HepG2 (cell line): Measurements from ENCODE around the gene CACNB4. TPM values are rescaled to one million over a fixed set of nuclear protein-coding genes. Genes with fewer than 3 reads are reported as not detected.

ENCODE experiments used
- ATAC-seq: fragments of 200-7000 bp; cut with Tn5 transposase; 3 replicates; pipeline ENCODE4 v1.9.1; 2020; ENCODE audit warnings: mild to moderate bottlenecking, moderate library complexity
- BruUV-seq: library from RNA; stranded (reverse); fragments of 400-500 nt; replicated peaks from 2 replicates; lab custom pipeline; 2021; lab: Mats Ljungman, UMichigan
- CTCF ChIA-PET: fragments of 300-600 bp; formaldehyde crosslinking; extraction: SDS; loops from one replicate; lab custom pipeline; 2021; ENCODE audit warnings: low total read pairs, inconsistent platforms, low intra/inter-chr PET ratio; lab: Yijun Ruan, JAX
- POLR2A ChIA-PET: fragments of 350-600 bp; sonication (Branson Sonifier 250); formaldehyde crosslinking; loops from one replicate; lab custom pipeline; 2020; ENCODE audit warnings: antibody characterized with exemption, inconsistent platforms; lab: Yijun Ruan, JAX
- DNase-seq: peaks from one replicate; pipeline ENCODE4 v3.0.0-alpha.2; 2015; ENCODE audit warnings: low spot score
- FAIRE-seq: peaks from 3 replicates; lab custom pipeline; 2011; peaks lifted over from hg19 to GRCh38; lab: Jason Lieb, UNC
- H2AFZ ChIP-seq: one replicate; pipeline ENCODE4 v1.6.1; 2011; ENCODE audit warnings: low read length, inconsistent platforms
- H3K27ac ChIP-seq: fragments of 300-600 bp; 3 replicates; pipeline ENCODE4 v1.8.0; 2011; ENCODE audit warnings: mixed run types, mild to moderate bottlenecking, mixed read lengths, low read length, inconsistent platforms; ENCODE audit not compliant: insufficient read depth; ENCODE audit errors: extremely low read length
- H3K27me3 ChIP-seq, 2 experiments: fragments of 200-600 bp in 1 of 2; 2 replicates in 1 of 2; 3 replicates in 1 of 2; pipeline versions ENCODE4 v1.6.0 to v1.8.0; 2011; ENCODE audit warnings: low read length in 2 of 2, mild to moderate bottlenecking in 2 of 2, moderate library complexity in 2 of 2, inconsistent platforms in 1 of 2; ENCODE audit not compliant: insufficient read depth in 2 of 2, control insufficient read depth in 1 of 2
- H3K36me3 ChIP-seq, 2 experiments: fragments of 200-600 bp in 1 of 2; replicated peaks in 1 of 2; 2 replicates in 1 of 2; 3 replicates in 1 of 2; pipeline versions ENCODE4 v1.5.1 to v1.8.0; 2011; ENCODE audit warnings: low read length in 2 of 2, inconsistent platforms in 1 of 2; ENCODE audit not compliant: insufficient read depth in 2 of 2, control insufficient read depth in 1 of 2
- H3K4me1 ChIP-seq: 2 replicates; pipeline ENCODE4 v1.5.1; 2012; ENCODE audit warnings: low read length, inconsistent platforms; ENCODE audit not compliant: insufficient read depth
- H3K4me2 ChIP-seq: 2 replicates; pipeline ENCODE4 v1.6.0; 2011; ENCODE audit warnings: low read depth, low read length, inconsistent platforms
- H3K4me3 ChIP-seq, 3 experiments: fragments of 200-600 bp in 1 of 3; sonication (generic), shearing (Covaris generic) in 1 of 3; replicated peaks in 1 of 3; 2 replicates each; pipeline ENCODE4 v1.5.1; 2011 to 2016; ENCODE audit warnings: low read length in 3 of 3, inconsistent platforms in 2 of 3, low read depth in 2 of 3, mild to moderate bottlenecking in 2 of 3, control low read depth in 1 of 3, mixed read lengths in 1 of 3; ENCODE audit not compliant: insufficient read depth in 1 of 3
- H3K79me2 ChIP-seq: one replicate; pipeline ENCODE4 v1.6.1; 2011; ENCODE audit warnings: low read length, inconsistent platforms; ENCODE audit not compliant: insufficient read depth
- H3K9ac ChIP-seq: 2 replicates; pipeline ENCODE4 v1.6.0; 2011; ENCODE audit warnings: mild to moderate bottlenecking, low read depth, low read length, inconsistent platforms; ENCODE audit not compliant: insufficient read depth
- H3K9me3 ChIP-seq: 2 replicates; pipeline ENCODE4 v1.5.1; 2012; ENCODE audit warnings: mild to moderate bottlenecking, low read length
- H4K20me1 ChIP-seq: 2 replicates; pipeline ENCODE4 v1.6.0; 2011; ENCODE audit warnings: inconsistent platforms, mild to moderate bottlenecking, low read length, moderate library complexity; ENCODE audit not compliant: insufficient read depth
- DNMT1 ChIP-seq: sonication (generic); formaldehyde crosslinking; IDR thresholded peaks from 2 replicates; pipeline ENCODE4 v1.5.1; 2020; ENCODE audit warnings: mild to moderate bottlenecking, missing genetic modification reagents
- MAFF ChIP-seq: IDR thresholded peaks from 2 replicates; pipeline ENCODE4 v1.6.1; 2011; ENCODE audit warnings: low read depth, low read length, improper control_type of control experiment
- MAFK ChIP-seq, 2 experiments: IDR thresholded peaks in 1 of 2; conservative IDR thresholded peaks in 1 of 2; 2 replicates each; pipeline ENCODE4 v1.6.1; 2011; ENCODE audit warnings: improper control_type of control experiment in 2 of 2, low read length in 2 of 2
- RELA ChIP-seq: sonication (generic); formaldehyde crosslinking; IDR thresholded peaks from 2 replicates; pipeline ENCODE4 v1.4.0; 2020; ENCODE audit warnings: missing genetic modification reagents
- WGBS: methylation state at CpG from one replicate; pipeline ENCODE4 v1.1.6; 2017; ENCODE audit warnings: low lambda C conversion rate; 5-methylcytosine and 5-hydroxymethylcytosine counted together
- in situ Hi-C: cut with HindIII; loops from 2 replicates; pipeline ENCODE4 v1.10.0; 2017; ENCODE audit warnings: low pct_unique_long_range_greater_than_20kb; ENCODE audit not compliant: extremely low pct_ligation_motif_present
- intact Hi-C: fragments of 100-400 bp; cut with micrococcal nuclease; formaldehyde crosslinking; loops from one replicate; pipeline ENCODE4 v1.10.0; 2022; ENCODE audit not compliant: unreplicated experiment
- polyA plus RNA-seq, 8 experiments: library from polyadenylated mRNA; depleted of rRNA in 3 of 8; stranded (reverse) in 7 of 8; unstranded in 1 of 8; fragments of >200 nt; fragmentation: Illumina TruSeq in 4 of 8; extraction: Trizol in 4 of 8; gene quantifications; 2 replicates each; pipeline versions ENCODE4 v1.2.1 to v1.2.3, GENCODE V29; 2011 to 2016; ENCODE audit warnings: low read depth in 4 of 8, missing spikeins in 1 of 8, mixed read lengths in 1 of 8; ENCODE audit not compliant: insufficient read depth in 1 of 8
- total RNA-seq, 5 experiments: library from RNA; depleted of rRNA; stranded (reverse); fragments of >200 nt; fragmentation: Illumina TruSeq; extraction: Trizol; gene quantifications; 2 replicates each; pipeline ENCODE4 v1.2.3, GENCODE V29; 2016; ENCODE audit warnings: low read depth in 1 of 5
- TF ChIP-seq, protein P1 (sequence below): IDR thresholded peaks from 2 replicates; pipeline ENCODE4 v1.6.1; 2016; ENCODE audit warnings: control low read depth

CACNB4 gene
- total and polyA plus RNA-seq, 2 of the 13 experiments (the other 11 are each of a cell fraction or from before 2014, with no cell fraction given) = 5.1 to 14.3 TPM

DNA sequence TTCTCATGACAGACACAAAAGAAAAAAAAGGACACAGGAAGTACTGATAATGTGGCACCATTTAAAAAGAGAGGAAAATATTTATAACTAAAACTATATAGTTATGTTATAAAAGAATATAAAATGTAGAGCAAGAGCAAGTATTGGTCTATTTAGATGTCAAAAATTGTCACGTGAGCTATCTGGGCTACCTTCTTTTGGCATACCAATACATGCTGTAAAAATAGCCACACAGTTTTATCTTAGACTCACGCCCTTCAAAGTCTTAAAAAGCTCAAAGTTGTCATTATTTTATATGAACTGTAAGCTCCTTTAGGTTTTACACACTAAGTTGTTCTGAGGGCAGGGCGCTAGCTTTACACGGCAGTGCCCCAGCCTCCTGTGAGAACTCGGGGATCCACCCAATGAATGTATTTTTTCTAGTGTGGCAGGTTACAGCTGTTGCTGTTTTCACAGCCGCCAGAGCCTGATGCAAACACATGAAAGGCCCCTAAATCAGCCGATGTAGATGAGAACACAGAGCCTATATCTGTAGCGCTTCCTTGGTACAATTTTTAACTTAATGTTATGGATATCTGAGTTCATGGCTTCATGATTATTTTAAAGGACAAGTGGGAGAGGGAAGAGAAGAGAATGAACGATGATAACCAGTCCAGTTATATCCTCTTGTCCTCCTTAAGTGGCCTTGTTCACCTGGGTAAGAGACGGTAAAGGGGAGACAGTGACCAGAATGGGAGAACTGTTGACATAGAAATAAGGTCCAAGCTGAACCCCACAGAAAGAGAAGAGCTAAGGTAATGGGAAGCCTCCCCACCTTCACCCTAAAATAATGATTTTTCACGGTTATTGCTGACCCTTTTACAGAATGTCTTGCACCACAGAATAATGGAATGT lies 130.8 kb downstream of the CACNB4 start:
- H3K4me2 ChIP-seq = no peak overlapping the region
- FAIRE-seq (no peak), DNase-seq (no peak), ATAC-seq (no peak)
- no TSS peak for BruUV-seq
- intact Hi-C loops = no loop called here
- no peak overlapping the region for H2AFZ ChIP-seq
- H3K79me2 ChIP-seq = peaks cover 23% of the 10 kb centered on the region
- no peaks in the 10 kb centered on the region; a peak in 1 of 5 replicates for H3K36me3 ChIP-seq
- H3K9ac ChIP-seq = no peak overlapping the region
- H3K4me1 ChIP-seq = peaks cover 36% of the 10 kb centered on the region
- WGBS = 94% methylated on average over 11 of the region's 11 CpGs
- CTCF ChIA-PET = no interaction called here
- H3K27ac ChIP-seq = no peak overlapping the region
- H3K4me3 ChIP-seq = no peak overlapping the region
- H3K27me3 ChIP-seq = no peaks in the 10 kb centered on the region
- H3K9me3 ChIP-seq = no peaks in the 10 kb centered on the region
- POLR2A ChIA-PET = no interaction called here
- in situ Hi-C loops = no loop called here
- no peaks in the 10 kb centered on the region for H4K20me1 ChIP-seq
- TF ChIP-seq DNMT1 = no peak
- TF ChIP-seq, protein P1, sequence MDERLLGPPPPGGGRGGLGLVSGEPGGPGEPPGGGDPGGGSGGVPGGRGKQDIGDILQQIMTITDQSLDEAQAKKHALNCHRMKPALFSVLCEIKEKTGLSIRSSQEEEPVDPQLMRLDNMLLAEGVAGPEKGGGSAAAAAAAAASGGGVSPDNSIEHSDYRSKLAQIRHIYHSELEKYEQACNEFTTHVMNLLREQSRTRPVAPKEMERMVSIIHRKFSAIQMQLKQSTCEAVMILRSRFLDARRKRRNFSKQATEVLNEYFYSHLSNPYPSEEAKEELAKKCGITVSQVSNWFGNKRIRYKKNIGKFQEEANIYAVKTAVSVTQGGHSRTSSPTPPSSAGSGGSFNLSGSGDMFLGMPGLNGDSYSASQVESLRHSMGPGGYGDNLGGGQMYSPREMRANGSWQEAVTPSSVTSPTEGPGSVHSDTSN (CRISPR knock-in tag) = no peak

DNA sequence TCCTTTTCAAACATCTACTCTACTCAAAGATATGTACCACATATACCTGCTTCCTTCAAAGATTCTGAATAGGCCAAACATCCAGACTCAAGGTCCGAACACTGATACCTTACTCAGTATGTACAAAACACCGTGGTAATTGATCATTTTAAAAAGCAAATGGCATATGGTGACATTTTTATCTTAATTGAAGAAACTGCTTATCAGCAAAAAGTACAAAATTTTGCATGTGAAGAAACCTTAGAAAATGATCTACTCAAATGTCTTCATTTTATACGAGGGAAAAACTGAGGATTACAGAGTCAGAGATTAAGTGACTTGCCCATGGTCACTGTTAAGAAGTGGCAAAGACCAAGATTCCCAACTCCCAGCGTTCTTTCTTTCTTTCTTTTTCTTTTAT lies 133.0 kb downstream of the CACNB4 start:
- Histone ChIP-seq H3K79me2 (peaks cover 5% of the 10 kb centered on the region), H3K4me3 (no peak overlapping the region), H2AFZ (no peak overlapping the region), H3K4me1 (peaks cover 15% of the 10 kb centered on the region), H3K9me3 (no peaks in the 10 kb centered on the region), H3K4me2 (no peak overlapping the region), H3K9ac (no peak overlapping the region), H3K27ac (no peak overlapping the region), H3K27me3 (no peaks in the 10 kb centered on the region), H4K20me1 (no peaks in the 10 kb centered on the region), H3K36me3 (peaks cover 0 to 3% of the 10 kb centered on the region in 2 experiments; a peak in 2 of 5 replicates)
- FAIRE-seq (no peak), DNase-seq (no peak), ATAC-seq (no peak)
- in situ Hi-C loops (no loop called here), intact Hi-C loops (no loop called here)
- 94% methylated on average over 4 of the region's 4 CpGs for WGBS
- TF ChIP-seq MAFK (conservative IDR thresholded peaks at IDR 0.05 in 1 of 2, IDR thresholded peaks at IDR 0.05 in 1 of 2; ENCODE audit: low read length in 2 of 2) (peak; percentile 75 to 85), MAFF (peak; percentile 87), RELA (CRISPR knock-in tag) (no peak)
- ChIA-PET POLR2A (no interaction called here), CTCF (no interaction called here)
- BruUV-seq = no TSS peak
